Right kidney (tissue), 1 donor: ENCODE results near the gene MFNG.
"Not testable (repeated sequence)": the region's sequence is repeated elsewhere in the genome, so short reads cannot be mapped to it uniquely, and the experiment has no call there.

Experiments used
- DNase-seq: peaks from one replicate; pipeline ENCODE4 v3.0.0-alpha.2; 2016

The MFNG gene

DNA sequence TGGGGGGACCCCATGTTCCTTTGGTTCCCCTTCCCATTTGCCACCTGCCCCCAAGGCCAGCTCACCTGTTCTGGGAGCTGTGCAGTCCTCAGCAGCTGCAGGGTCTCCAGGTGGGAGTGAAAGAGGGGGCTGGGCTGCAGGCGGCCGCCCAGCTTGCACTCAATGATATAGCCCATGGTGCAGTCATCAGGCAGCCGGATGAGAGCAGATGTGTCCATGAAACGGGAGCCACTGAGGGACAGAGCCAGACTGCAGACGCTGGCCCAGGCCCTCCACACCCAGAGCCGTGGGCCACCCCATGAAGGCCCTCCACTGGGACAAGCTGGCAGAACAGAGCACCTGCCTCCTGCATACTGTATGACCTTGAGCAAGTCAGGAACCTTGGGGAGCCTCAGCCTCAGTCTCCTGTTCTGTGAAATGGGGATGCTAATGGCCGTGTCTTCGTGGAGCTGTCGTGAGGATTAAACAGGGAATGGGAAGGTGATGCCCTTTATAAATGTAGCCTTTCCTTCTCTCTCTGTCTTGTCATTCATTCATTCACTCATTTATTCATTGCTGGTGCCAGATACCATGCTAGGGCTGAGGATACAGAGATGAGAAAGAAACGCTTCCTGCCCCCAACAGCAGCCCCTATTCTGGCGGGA is 11.6 kb downstream of the MFNG start:
- DNase-seq = no peak

DNA sequence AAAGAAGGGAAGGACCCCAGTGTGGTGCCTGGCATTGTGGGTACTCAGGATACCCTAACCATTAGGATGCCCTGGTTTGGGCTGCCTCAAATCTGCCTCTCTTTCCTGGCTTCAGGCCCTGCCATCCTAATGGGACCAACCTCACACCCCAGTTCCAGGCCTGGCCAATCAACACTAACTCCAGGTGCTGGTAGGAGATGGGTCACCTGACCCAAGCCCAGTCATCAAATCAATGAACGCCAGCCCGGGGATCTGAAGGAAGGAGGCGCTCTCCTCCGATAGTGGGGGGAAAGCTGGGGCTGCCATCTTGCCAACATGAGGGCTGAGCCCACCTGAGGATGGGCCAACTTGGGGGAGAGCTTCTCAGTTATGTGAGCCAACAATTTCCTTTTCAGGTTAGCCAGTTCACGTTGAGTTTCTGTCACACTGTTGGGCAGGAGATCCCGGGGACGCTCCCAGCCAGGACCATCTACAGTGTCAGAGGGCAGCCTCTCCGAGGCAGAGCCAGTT is 12.7 kb downstream of the MFNG start:
- no peak for DNase-seq

DNA sequence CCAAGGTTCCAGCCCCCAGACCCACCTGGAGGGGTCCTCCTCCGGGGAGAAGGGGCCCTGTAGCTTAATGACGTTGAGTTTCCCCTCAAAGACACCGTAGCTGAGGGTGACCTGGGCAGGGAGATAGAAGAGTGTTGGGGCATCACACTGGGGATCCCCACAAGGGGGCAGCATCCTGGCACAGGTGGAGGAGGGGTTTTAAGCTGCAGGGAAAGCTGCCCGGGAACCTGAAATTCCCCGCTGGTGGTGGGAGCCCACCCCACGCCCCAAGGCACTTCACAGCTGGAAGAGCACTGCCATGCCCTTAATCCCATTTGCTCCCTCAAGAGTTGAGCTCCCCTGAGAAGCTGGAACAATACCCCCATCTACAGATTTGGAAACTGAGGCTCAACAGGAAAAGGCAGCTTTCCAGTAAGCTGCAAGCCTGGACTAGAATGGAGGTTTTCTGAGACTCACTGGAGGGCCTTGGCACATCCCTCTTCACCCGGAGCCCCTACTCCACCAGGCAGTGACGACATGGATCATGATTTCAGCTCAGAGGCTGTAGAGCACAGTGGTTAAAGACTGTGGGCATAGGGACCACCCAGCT is 13.7 kb downstream of the MFNG start:
- DNase-seq = peak; percentile 1

DNA sequence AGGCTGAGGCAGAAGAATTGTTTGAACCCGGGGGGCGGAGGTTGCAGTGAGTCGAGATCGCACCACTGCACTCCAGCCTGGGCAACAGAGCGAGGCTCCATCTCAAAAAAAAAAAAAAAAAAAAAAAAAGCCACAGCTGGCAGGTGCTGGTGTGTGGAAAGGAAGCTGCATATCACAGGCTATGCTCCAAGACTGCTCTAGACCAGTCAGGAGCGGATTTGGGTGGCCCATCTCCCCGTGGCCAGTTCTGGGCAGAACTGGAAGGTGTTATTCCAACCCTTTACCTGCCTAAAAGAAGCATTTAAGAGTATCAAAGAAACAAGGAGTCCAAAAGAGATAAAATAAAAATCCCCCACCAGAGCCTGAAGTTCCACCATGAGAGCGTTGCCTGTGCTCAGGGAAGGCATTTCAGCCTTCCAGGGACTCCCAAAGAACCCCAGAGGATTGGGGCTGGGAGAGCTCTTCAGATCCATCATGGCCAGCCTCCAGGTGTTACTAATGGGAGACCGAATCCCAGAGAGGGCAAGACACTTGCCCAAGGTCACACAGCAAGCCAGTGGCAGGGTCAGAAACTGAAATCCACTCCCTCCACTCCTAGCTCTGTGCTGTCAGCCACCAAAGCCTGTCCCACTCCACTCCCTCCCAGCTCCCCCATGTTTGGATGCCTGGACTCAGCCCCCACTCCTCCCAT is 14.3 kb downstream of the MFNG start:
- DNase-seq = no peak

DNA sequence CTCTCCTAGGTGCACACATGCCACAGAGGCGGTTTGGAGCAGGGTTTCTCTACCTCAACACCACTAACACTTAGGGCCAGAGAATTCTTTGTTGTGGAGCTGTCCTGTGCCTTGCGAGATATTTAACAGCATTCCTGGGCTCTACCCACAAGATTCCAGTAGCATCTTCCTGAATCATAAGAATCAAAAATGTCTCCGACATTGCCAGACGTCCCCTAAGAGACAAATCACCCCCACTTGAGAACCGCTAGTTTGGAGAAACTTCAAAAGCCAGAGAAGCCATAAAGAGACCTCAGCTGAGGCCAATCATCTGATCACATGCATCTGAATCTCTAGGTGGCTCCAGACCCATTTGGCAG is 16.1 kb downstream of the MFNG start:
- DNase-seq = no peak

DNA sequence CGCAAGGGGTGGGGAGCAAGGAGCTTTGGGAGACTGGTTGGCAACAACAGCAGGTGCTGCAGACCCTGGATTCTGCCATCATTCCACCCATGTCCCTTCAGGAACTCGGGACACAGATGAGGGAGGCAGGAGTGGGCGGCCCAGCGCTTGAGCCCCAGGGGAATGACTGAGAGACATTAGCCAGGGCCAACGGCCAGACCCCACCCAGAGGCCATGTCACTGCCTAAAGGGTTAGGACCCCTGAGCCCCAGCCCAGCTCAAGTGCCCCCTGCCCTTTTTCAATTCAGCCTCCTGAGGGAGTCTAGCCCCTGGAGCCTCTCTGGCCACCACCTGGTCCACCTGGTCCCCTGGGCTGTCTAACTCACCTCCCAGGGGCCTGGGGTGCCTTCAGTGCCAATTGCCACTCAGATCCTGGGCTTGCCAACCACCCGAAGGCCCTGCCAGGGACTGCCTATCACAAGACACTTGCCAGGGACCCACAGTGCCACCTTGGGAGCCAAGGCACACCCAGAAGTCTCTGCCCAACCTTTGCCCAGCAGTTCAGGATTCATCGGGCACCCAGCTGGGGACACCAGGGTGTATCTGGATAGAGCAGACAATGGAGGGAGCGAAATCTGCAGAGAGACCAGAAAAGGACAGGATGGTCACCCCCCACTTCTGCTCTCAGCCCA is 16.6 kb downstream of the MFNG start:
- no peak for DNase-seq

DNA sequence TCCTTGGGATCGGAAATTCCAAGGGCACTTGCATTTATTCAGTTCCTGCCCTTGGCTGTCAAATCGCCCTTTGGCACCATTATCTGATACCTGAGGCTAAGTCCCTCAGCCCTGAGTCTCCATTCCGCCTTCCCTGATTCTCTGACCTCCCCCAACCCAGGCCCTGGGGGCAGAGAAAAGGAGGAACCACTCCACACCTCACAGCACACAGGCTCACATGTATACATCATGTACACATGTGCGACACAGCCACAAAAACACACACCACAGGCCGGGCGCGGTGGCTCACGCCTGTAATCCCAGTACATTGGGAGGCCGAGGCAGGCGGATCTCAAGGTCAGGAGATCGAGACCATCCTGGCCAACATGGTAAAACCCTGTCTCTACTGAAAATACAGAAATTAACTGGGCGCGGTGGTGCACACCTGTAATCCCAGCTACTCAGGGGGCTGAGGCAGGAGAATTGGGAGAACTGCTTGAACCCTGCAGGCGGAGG is 17.9 kb downstream of the MFNG start:
- not testable (repeated sequence) for DNase-seq

DNA sequence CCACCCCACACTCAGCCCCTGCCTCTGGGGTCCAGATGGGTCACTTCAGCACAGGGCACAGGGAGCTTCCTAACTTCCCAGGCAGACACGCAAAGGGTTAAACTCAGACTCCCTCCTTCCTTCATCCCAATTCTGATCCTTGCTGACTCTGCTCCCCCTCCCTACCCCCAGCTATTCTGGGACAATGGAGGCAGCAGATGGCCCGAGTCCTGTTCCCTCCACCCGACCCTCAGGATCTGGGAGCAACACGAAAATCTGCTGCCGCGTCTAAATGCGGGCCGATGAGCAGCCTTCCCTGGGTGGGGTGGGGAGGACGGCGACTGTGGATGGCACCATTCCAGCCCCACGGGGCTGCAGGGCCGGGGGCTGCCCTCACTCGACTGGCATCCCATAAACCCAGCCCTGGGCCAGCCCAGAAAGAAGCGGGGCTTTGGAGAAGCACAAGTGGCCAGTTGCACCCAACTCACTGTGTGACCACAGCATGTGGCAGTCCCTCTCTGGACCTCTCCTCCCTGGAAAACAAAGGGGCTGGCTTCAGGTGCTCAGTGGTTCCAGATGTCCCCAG is 18.7 kb downstream of the MFNG start:
- DNase-seq = no peak

DNA sequence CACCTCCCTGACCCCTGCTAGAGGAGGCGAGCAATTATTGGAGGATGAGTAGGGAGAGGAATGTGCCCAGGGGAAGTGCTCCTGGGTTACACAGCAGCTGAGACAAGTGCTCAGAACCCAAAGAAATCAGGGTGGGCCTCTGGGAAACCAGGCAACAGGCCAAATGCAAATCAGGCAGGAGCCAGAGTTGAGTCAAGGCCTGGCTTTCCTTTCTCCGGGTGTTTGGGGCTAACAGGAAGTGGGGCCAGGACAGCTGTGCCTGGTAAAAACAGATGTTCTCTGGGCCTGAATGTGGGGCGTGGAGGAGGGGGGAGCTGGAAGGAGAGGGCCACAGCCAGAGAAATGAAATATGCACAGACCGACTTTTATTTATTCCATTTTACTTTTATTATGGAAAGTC is 22.0 kb downstream of the MFNG start:
- DNase-seq = no peak

DNA sequence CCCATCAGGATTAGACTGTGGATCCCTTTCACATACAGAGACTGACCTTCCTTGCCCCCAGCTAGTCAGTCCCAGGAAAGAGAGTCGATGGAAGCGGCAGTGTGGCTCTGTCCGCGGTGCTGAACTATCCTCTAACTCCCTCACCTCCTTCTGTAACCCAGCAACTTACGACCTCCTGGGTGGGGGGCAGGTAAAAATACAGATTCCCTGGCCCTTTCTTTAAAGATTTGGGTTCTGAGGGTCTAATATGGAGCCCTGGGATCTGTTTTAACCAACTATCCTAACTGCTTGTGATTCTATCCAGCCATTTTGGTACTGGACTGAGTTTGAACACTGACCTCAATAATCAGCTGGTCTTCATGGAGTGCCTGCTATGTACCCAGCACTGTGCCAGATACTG is 23.2 kb downstream of the MFNG start:
- no peak for DNase-seq

DNA sequence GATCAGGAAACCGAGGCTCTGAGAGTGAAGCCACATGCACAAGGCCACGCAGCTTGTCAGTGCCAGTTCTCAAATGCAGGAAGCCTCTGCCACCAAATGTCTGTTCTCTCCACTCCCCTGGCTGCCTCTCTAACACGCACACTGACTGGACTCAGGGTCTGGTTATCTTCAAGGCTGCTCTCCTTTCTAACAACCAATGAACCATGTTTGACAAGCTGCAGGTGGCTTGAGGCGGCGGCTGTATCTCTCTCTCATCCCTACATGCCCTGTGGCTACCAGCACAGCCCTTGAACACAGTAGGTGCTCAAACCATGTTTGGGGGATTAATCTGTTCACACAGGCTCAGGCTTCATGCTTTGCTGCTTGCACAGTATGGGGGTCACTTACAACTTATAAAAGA is 23.7 kb downstream of the MFNG start:
- no peak for DNase-seq

DNA sequence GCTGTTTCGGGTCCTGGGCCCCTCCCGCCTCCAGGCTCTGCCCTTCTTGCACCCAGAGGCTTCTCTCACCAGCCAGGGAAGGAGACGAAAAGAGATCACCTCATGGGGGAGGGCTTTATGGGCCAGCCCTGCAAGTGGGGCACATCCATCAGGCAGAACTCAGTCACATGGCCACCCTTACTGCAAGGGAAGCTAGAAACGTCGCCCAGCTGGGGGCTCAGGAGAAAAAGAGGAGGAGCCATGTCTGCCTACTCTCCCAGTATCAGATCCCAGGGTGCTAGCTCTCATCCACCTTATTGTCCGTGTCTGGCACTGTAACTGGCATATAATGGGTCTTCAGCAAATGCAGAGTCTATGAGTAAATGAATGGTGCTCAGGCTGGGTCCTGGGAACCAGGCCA is 24.2 kb downstream of the MFNG start:
- no peak for DNase-seq

DNA sequence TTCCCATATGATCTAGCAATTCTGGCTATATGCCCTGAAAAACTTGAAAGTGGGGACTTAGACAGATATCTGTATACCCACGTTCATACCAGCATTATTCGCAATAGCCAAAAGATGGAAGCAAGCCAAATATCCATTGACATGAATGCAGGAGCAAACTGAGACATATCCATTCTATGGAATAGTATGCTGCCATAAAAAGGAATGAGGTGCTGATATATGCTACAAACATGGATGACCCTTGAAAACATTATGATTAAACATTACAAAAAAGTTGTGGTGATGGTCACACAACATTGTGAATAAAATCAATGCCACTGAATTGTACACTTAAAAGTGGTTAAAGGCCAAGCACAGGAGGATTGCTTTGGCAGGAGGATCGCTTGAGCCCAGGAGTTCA is 25.5 kb downstream of the MFNG start:
- DNase-seq = no peak

DNA sequence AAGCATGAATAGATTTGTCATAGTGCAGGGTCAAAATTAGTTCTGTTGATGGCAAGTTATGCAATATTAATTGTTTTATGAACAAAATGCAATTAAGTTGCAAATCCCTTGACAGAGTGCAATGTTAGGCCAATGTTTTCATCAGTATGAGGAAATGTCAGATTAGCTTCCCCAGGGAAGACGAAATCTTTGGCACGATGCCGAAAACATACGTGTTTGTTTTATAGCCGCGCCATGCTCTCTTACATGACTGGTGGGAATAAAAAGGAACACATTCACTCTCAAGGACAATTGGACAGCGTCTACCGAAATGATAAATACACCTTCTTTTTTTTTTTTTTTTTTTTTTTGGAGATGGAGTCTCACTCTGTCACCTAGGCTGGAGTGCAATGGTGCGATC is 27.0 kb downstream of the MFNG start:
- DNase-seq = no peak

DNA sequence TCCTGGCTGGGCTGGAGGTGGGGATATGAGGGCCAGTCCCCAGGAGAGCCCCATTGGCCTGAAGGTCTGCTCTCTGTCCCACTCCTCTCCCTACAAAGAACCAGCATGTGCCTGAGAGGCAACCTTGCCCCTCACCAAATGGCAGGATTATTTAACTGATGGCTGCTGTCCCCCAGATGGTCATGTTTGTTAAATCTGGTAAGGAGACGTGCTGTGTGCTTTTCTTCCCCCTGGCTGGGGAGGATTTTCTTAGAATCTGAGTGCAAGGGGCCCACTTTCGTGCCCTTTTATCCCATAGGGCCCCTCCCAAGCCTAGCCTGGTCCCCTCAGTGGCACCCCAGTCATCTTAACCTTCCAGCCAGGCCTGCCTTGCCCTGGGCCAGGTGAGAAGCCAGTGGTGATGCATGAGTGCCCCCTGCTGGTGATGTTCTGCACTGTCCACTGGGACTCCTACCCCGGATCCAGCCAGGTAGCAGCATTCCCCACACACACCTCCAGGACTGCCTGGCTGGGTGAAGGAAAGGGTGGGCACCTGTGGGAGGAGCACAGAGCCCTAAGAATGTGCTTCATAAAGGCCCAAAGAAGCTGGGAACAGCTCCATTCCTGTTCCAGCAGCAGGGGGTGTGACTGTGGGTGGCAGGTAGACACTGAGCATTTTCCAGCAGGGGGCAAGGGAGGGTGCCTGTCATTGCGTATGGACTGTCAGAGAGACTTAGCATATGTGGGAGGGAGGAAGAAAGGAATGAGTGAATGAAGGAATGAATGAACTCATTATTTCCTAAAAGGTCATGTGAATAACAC is 28.9 kb downstream of the MFNG start:
- DNase-seq = peak; percentile 63

DNA sequence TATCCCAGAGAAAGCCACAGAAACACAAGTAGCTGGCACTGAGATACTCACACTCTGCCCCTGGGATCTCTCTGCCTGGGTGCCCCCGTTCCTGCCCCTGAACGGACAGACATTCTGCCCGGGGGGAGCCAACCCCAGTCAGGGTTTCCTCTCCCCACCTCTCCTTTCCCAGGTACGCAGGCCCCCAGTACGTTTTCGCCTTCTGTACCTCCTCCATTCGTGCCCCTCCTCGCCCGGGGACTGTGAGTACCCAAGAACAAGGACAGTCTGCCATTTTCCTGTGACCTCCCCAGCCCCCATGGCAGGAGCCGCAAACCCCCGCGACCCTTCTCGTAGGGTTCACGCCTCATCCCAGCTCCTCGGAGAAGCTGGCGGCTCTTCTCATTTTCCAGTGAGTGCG is 29.8 kb downstream of the MFNG start:
- no peak for DNase-seq

DNA sequence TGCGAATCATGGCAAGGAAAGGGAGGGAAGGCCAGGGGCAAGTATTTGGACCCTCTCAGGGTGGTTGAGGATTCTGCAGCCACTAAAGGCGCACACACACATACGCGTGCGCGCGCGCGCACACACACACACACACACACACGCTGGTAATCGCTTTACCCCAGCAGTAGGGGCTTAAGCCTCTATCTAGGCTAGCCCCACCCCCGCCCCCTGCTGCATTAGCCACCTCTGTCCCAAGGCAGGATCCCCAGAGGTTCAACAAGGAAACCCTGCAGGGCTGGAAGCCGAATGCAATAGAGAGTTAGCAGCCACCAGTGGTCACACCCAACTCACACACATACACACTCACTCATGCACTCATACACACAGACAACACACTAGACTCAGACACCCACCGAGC is 30.3 kb downstream of the MFNG start:
- DNase-seq = no peak

DNA sequence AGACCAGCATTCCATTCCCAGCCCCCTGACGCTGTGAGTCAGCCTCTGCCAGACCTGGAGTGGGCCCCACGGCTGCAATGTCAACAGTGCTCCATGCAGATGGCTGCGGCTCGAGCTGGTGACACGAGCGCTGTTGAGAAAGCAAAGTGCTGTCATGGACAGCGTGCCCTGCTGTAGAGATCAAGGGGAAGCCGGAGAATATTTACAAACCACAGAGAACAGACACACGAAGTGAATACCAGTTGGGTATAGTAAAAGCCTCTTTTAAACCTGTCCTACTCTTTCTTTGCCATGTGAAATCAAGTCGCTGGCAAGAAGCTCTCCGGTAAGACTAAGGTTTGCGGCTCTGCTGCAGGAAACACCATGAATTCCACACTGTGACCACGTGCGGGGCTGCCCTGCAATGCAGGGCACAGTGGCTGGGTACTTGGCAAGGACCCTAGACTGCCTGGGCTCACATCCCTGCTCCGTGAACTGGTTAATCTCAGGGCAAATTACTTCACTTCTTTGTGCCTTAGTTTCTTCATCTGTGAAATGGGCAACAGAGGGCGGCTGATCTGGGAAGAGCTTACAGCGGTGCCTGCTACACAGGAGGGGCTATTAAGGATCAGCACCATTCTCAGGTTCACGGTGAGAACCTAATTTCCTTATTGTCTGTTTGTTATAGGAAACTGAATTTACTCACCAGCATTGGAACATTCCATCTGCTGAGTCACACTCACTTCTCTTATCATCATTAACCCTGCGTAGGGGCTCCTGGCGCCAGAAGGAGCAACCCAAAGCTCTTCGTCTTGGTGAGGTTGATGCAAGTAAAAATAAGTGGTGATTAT is 31.1 kb downstream of the MFNG start:
- DNase-seq = no peak

DNA sequence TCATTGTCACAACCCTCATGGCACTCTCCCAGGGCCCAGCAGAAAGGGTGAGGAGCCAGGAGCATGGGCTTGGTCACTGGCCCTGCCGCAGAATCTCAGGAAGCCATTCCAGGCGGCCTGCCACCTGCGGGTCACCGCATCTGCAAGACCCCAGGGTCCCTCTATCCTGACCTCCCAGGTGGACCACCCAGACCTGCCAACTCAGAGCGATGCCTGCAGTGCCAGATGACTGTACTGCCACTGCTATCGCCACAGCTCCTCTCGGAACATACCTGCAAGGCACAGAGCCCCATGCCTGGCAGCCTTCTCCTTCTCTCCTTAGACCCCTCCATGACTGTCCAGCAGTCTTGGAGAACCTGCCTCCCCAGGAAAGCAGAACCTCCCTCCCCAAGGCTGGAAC is 32.5 kb downstream of the MFNG start:
- DNase-seq = no peak

DNA sequence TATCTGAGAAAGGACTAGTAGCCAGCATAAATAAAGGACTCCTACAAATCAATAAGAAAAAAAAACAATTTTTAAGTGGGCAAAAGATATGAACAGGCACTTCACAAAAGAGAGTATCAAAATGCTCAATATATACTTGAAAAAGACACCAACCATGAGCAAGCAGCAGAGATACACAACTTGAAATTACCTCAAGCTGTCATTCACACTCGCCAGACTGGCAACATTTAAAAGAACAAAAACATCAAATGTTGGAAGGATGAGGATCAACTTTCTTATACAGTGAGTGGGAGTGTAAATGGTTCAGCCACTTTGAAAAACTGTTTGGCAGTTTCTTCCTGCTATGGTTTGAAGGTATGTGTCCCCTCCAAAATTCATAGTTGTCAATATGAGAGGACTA is 35.0 kb downstream of the MFNG start:
- DNase-seq = no peak

DNA sequence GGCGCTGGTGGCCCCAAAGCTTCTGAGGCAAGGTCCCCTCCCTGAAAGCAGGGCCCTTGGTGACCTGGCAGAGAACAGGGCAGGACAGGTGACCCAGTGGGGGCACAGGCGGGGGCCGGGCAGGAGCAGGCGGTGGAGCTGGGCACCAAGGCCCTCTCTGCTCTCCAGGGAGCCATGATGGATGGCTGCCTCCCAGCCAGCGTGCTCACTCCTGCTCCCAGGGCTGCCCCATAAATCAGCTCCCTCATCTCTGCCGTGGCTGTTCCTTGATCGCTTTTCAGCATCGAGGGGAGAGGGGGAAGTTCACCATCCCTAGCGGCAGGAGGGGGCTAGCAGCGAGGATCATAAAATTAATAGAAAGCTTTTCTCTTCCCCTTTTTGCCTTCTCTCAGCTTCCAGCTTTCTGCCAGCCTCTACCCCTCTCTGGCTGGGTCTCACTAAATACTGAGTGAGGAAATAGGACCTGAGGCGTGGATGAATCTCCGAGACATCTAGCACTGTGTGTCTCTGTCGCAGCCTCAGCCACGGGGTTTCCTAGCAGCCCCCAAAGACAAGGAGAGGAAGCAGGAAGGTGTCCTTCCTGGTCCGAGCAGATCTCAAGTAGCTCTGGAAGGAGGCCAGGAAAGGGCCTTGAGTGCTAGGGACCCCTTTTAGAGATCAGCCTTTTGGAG is 36.7 kb downstream of the MFNG start:
- DNase-seq = no peak
